Measurements from ENCODE around the gene HSPD1.

Gene HSPD1

DNA sequence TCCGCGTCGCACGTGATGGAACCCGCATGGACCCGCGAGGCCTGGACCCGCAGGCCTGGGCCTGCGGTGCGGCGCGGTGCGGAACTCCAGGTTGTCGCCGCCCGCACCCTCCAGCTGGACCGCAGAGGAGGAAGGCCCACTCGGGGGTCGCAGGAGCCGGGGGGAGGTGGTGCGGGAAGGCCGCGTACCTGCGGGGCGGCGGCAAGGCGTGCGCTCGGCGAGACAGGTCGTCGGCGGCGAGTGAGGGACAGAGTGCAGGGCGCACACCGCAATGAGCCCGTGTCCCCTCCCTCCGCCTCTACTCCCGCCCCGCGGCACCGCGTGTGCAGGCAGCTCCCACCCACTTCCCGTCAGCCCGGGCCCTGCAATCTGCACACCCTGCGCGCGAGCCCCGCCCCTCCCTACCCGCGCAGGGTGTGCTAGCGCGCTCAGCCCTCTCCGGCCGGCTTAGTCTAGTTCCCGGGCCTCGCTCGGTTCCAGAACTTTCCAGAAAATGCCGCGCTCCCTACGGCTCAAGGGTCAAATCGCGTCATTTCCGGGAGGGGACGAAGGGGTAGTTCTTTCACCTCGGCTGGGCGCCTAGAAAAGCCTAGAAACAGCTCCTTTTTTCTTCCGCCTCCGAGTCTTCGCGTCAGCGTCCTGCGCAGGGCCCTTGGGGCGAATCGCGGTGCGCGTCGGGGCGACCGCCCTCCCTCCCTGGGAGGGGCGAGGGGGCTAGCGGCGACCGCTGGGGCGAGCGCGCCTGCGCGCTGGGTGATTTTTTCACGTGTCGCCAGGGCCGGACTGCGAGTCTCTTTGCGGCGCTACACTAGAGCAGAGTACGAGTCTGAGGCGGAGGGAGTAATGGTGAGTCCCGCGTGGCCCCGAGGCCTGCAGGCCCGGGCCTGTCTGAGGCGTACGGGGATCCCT lies at the start of gene HSPD1, which contains the start of gene HSPE1:
TSS of gene HSPD1 (minus strand) at position 247 of the 909 bp plus-strand sequence. CDS start 992 bp downstream, outside the sequence.
TSS of gene HSPE1 (plus strand) at position 786 of the 909 bp plus-strand sequence. CDS start at position 844, 58 bp downstream.
- peak; percentile 74 to 99 for DNase-seq (ENCODE audit: low read depth in 1 of 2, low spot score in 1 of 2)
- TF ChIP-seq JUND (IDR thresholded peaks at IDR 0.05; ENCODE audit: low read depth): no peak
- in situ Hi-C loops (cut with HindIII; ENCODE audit: low pct_unique_long_range_greater_than_20kb, low sequenced_read_pairs): no loop called here

DNA sequence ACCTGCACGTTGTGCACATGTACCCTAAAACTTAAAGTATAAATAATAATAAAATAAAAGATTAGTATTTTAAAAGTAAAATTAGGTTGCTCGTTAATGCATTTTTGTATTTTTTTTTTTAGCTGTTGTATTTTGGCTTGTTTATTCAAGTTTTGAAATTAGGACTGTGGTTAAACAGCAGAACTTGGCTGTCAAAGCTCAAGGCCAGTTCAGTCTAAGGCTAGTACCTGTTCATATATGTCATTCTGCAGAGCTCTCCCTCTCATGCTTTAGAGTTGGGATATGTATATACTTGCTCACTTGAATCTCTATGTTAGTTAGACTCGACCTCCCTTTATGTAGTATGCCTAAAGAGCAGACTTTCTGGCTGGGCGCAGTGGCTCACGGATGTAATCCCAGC lies 48.9 kb upstream of the HSPD1 start:
- no peak for TF ChIP-seq JUND (IDR thresholded peaks at IDR 0.05; ENCODE audit: low read depth)
- in situ Hi-C loops (cut with HindIII; ENCODE audit: low pct_unique_long_range_greater_than_20kb, low sequenced_read_pairs): no loop called here
- DNase-seq (ENCODE audit: low read depth in 1 of 2, low spot score in 1 of 2): no peak

DNA sequence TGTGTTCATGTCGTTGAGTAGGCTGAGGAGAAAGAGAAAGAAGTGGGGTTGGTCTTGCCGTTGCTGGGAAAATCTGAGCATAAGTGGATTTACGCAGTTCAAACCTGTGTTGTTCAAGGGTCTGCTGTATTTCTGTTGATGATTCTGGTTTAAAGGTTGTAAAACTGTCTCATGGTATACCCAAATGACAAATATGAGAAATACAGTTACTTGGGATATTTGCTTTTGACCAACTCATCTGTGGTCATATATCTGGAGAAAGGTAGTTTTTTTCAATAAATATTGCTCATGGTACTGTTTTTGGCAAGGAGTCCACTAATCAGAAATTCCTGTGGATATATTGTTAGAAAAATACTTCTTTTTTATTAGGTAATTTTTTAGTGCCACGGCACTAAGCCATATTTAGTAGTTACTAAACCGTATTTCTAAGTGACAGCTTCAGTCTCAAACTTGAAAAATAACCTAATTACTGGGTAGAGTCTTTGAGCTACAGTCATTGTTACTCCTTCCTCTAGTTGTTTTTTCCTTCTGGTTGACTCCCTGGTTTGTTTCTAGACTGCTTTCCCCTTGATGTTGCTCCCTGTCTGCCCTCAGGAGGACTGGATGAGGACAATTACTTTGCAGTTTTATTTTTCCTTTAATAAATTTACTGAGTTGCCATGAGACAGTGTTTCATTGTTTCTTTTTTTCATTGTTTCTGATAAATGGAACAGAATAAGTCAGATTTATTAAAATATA lies 47.7 kb upstream of the HSPD1 start:
- no peak for DNase-seq (ENCODE audit: low read depth in 1 of 2, low spot score in 1 of 2)
- in situ Hi-C loops (cut with HindIII; ENCODE audit: low pct_unique_long_range_greater_than_20kb, low sequenced_read_pairs): no loop called here
- no peak for TF ChIP-seq JUND (IDR thresholded peaks at IDR 0.05; ENCODE audit: low read depth)

DNA sequence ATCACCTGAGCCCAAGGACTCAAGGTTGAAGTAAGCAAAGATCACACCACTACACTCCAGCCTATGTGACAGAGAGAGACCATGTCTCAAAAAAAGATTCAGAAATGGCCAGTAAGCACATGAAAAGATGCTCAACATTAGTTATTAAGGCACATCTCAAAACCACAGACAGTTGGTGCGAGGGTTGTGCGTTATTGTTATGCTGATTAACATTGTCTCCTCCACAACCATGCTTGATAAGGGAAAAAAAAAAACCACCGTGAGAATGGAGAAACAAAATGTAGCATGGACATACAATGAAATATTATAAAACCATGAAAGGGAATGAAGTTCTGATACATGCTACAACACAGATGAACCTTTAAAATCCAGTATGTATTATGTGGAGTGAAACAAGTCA lies 43.6 kb upstream of the HSPD1 start:
- in situ Hi-C loops (cut with HindIII; ENCODE audit: low pct_unique_long_range_greater_than_20kb, low sequenced_read_pairs): no loop called here
- DNase-seq (ENCODE audit: low read depth in 1 of 2, low spot score in 1 of 2): no peak
- TF ChIP-seq JUND (IDR thresholded peaks at IDR 0.05; ENCODE audit: low read depth): no peak

DNA sequence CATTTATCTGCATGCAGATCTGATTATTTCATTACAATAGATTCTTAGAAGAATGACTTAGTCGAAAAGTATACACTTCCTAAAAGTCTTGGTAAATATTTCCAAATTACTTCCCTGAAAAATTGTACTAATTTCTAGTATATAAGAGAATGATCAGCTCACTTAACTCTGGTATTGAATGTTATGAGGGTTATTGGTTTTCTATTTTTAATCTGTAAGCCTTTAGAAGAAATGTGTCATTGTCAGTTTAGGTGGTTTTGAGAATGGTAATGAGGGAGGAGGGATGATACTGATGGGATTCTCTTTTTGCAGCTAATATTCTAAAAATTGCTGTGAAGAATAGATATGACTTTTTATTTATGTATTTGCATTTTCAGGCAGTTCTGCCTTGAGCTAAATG lies 40.1 kb upstream of the HSPD1 start:
- no peak for DNase-seq (ENCODE audit: low read depth in 1 of 2, low spot score in 1 of 2)
- no peak for TF ChIP-seq JUND (IDR thresholded peaks at IDR 0.05; ENCODE audit: low read depth)
- in situ Hi-C loops (cut with HindIII; ENCODE audit: low pct_unique_long_range_greater_than_20kb, low sequenced_read_pairs): no loop called here

DNA sequence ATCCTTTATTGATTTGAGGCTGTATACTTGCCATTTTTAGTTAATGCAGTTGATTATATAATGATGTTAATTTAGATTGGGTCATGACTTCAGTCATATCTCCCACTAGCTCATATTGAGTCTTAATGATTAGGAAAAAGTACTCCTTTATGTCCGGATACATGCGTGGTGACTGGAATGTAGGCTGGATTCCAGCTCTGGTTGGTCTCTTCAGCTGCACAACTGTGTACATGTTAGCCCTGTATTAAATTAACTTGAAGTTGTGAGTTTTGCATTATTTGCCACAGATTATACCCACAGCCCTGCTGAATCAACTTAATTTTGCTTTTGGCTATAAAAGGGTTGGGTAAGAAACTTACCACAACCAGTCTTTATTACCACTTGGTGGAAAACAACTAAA lies 38.8 kb upstream of the HSPD1 start:
- in situ Hi-C loops (cut with HindIII; ENCODE audit: low pct_unique_long_range_greater_than_20kb, low sequenced_read_pairs): no loop called here

DNA sequence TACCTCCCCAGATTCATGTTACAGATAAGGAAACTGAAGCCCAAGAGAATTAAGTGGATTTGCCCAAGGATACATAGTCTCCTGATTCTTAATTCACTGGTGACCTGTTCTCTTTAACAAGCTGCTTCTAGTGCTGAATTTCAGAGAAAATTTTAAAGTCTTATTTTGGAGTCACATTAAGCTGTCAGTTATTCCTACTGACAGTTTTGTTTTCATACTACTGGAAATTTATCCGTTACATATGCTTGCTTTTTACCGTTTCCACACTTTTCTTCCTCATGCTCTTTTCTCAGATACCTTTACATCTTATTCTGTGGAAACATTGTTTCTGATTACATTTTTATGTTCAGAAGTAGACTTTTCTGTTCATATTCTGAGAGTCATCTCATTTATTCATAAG lies 17.5 kb upstream of the HSPD1 start:
- in situ Hi-C loops (cut with HindIII; ENCODE audit: low pct_unique_long_range_greater_than_20kb, low sequenced_read_pairs): no loop called here
- no peak for TF ChIP-seq JUND (IDR thresholded peaks at IDR 0.05; ENCODE audit: low read depth)
- DNase-seq (ENCODE audit: low read depth in 1 of 2, low spot score in 1 of 2): no peak

More for the DNA sequence above, 38.8 kb upstream of the HSPD1 start:
- no peak for TF ChIP-seq JUND (IDR thresholded peaks at IDR 0.05; ENCODE audit: low read depth)
- DNase-seq (ENCODE audit: low read depth in 1 of 2, low spot score in 1 of 2): no peak

DNA sequence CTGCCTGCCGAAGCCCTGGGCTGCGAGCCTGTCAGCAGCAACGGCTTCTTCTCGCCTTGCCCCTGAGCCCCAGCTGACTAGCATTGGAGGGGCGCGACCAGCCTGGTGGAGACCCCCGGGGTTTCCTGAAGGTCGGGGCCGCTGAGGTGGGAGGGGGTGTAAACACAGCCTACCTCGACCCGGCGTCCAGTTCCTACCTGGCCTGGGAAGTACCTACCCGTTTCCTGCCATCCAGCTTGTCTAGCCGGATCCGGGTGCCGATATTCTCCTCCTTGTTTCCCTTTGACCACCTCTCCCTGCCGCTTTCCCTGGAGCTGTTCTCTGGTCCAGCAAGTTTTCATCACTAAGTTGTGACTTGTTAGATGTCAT lies 16.7 kb upstream of the HSPD1 start:
- in situ Hi-C loops (cut with HindIII; ENCODE audit: low pct_unique_long_range_greater_than_20kb, low sequenced_read_pairs): no loop called here
- TF ChIP-seq JUND (IDR thresholded peaks at IDR 0.05; ENCODE audit: low read depth): no peak
- peak in 1 of 2 experiments; percentile 62 for DNase-seq (ENCODE audit: low read depth in 1 of 2, low spot score in 1 of 2)

DNA sequence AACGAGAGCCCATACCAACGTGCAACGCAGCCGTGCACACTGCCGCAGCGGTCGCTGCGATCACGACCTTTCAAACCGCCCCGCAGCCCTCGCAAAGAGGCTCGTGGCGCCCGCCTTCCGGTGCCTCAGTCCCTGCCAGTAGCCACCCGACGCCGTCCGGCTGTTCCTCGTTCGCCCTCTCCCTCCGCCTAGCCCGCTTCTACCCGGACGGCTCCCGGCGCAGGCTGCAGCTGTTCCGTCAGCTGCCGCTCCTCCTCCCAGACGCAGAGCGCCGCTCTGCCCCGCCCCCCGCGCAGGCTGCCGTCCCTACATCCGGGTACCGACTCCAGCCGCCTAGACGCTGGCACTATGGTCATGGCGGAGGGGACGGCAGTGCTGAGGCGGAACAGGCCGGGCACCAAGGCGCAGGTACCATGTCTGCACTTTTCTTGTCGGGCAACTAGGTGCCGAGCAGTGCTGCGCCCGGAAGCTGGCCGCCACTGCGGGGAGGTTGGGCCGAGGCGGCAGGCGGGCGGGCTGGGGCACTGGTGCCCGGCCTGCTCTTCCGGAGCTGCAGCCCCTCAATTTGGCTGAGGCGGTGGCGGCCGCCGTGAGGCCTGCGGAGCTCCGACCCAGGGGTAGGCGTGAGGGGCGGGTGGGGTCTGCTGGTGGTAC lies 16.2 kb upstream of the HSPD1 start, which contains the start of gene MOB4:
TSS of gene MOB4 (plus strand) at position 328 of the 654 bp plus-strand sequence. CDS start at position 349, 21 bp downstream.
- peak; percentile 62 to 93 for DNase-seq (ENCODE audit: low read depth in 1 of 2, low spot score in 1 of 2)
- no peak for TF ChIP-seq JUND (IDR thresholded peaks at IDR 0.05; ENCODE audit: low read depth)
- in situ Hi-C loops (cut with HindIII; ENCODE audit: low pct_unique_long_range_greater_than_20kb, low sequenced_read_pairs): no loop called here

DNA sequence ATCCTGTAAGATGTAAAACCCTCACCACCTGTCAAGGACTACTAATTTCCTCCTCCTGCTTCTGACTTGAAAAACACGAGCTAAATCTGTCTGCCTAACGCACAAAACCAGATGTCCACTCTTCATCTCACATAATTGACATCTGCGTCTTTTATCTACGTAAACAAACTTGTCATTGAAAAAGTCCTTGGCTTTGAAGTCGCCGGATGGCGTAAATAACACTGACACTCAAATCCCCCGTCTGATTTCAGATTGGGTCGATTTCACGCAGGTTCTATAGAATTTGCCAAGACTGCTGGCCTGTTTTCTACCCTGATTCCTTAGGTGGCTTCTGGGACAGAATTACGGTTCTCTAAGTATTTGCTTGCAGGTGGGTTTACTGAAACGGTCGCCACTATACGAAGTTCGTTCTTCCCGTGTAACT lies 15.7 kb upstream of the HSPD1 start:
- DNase-seq (ENCODE audit: low read depth in 1 of 2, low spot score in 1 of 2): no peak
- in situ Hi-C loops (cut with HindIII; ENCODE audit: low pct_unique_long_range_greater_than_20kb, low sequenced_read_pairs): no loop called here
- TF ChIP-seq JUND (IDR thresholded peaks at IDR 0.05; ENCODE audit: low read depth): no peak

DNA sequence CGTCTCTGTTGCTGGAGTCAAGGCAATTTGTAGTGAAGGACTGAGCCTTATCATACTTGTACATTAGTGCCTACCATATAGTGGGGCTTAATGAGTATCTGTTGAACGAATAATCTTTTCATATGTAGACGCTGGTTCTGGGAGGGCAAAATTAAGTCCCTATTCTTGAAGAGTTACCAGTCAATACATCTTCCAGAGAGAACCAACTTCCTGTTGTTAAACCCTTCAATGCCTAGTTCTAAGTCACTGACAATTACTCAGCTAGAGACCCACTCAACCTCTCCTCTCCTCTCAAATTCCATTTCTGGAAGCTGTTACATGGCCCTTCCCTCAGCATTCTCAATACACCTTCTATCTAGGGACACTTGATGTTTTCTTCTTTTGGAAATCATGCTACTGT lies 15.1 kb upstream of the HSPD1 start:
- no peak for DNase-seq (ENCODE audit: low read depth in 1 of 2, low spot score in 1 of 2)
- in situ Hi-C loops (cut with HindIII; ENCODE audit: low pct_unique_long_range_greater_than_20kb, low sequenced_read_pairs): no loop called here

DNA sequence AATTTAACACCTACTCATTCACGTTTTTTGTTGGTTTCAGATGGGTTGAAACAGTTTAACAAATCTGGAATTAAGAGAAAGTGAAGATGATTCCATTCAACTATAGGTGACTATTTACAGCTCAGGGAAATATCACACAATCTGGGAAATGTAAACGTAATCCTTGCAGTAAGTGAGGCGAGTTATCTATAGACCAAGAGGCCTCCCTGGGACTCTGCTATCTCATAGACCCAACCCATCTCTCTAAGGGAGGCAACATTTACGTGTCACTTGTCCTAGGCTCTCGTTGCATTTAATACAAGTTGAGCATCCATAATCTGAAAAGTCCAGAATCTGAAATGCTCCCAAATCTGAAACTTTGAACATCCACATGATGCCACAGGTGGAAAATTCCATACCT lies 14.3 kb upstream of the HSPD1 start:
- TF ChIP-seq JUND (IDR thresholded peaks at IDR 0.05; ENCODE audit: low read depth): no peak
- in situ Hi-C loops (cut with HindIII; ENCODE audit: low pct_unique_long_range_greater_than_20kb, low sequenced_read_pairs): no loop called here
- no peak for DNase-seq (ENCODE audit: low read depth in 1 of 2, low spot score in 1 of 2)

More for the DNA sequence above, 15.1 kb upstream of the HSPD1 start:
- TF ChIP-seq JUND (IDR thresholded peaks at IDR 0.05; ENCODE audit: low read depth): no peak
